ENCODE measurements around the gene FBXO46.
"Not testable (repeated sequence)": the region's sequence is repeated elsewhere in the genome, so short reads cannot be mapped to it uniquely, and the experiment has no call there.

FBXO46 gene

DNA sequence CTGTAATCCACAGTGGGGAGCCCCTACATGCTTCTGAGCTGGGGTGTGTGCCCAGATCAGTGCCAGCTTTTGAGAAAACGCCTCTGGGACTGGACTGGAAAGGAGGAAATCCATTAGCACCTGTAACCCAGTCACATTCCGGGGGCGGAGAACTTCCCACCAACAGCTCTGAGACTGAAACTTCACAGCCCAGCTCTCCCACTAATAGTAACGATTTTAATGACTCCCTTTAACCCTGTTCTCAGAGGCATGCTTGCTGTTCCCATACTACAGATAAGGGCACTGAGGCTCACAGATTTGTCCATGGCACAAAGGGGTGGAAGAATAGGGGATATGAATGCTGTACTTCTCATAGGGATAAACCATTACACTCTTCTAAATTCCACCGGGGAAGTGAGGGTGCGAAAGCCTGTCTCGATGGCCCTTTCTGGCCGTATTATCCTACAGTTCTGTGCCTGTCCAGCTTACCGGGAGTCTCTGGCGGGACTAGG is 851 bp downstream of the FBXO46 start:
- no peak for DNase-seq (ENCODE audit: low read depth, low spot score)

DNA sequence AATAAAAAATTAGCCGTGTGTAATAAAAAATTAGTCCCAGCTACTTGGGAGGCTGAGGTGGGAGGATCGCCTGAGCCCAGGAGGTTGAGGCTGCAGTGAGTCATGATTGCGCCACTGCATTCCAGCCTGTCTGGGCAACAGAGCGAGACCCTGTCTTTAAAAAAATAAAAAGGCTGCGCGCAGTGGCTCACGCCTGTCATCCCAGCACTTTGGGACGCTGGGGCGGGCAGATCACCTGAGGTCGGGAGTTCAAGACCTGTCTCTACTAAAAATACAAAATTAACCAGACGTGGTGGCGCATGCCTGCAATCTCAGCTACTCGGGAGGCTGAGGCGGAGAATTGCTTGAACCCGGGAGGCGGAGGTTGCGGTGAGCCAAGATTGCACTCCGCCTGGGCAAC is 2.0 kb downstream of the FBXO46 start:
- not testable (repeated sequence) for DNase-seq (ENCODE audit: low read depth, low spot score)

DNA sequence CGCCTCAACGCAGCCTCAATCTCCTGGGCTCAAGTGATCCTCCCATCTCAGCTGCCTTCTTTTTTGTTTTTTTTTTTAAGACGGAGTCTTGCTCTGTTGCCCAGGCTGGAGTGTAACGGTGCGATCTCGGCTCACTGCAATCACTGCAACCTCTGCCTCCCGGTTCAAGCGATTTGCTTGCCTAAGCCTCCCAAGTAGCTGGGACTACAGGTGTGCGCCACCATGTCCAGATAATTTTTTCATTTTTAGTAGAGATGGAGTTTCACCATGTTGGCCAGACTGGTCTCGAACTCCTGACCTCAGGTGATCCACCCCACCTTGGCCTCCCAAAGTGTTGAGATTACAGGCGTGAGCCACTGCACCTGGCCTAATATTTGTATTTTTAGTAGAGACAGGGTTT is 10.6 kb downstream of the FBXO46 start:
- DNase-seq (ENCODE audit: low read depth, low spot score), result not testable (repeated sequence)

DNA sequence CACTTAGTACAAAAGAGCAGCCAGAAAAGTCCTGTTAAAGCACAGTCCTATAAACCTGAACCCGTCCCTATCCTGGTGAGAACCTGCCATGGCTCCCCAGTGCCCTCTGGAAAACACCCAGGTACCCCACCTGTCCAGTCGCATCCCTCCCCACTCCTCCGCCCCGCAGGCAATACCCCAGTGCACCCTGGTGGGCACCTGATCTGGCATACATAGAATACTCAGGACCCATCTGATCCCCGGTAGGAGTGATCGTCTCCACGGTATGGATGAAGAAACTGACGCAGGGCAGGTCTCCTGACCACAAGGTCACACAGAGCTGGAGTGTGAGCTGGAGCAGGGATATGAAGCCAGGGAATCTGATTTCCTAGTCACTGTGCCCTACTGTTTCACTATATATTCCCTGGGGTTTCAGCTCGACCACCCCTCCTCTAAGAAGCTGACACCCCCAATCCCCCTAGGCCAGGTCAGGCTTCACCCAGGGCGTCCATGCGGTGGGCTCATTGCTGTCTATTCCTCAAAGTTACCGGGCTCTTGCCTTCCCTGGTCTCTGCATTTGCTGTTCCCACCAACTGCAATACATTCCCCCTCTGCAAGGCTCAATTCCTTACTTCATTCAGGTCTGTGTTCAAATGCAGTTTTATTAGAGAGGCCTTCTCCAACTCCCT is 12.6 kb downstream of the FBXO46 start:
- DNase-seq (ENCODE audit: low read depth, low spot score), result no peak

- peak; percentile 98 for DNase-seq (ENCODE audit: low read depth, low spot score)
Measured at GRCh38 chr19:45717131-45717982, 13.3 kb downstream of the FBXO46 start.

- no peak for DNase-seq (ENCODE audit: low read depth, low spot score)
Measured at GRCh38 chr19:45716359-45717130, 14.2 kb downstream of the FBXO46 start.

- DNase-seq (ENCODE audit: low read depth, low spot score), result no peak
Measured at GRCh38 chr19:45715139-45715538, 15.6 kb downstream of the FBXO46 start.

DNA sequence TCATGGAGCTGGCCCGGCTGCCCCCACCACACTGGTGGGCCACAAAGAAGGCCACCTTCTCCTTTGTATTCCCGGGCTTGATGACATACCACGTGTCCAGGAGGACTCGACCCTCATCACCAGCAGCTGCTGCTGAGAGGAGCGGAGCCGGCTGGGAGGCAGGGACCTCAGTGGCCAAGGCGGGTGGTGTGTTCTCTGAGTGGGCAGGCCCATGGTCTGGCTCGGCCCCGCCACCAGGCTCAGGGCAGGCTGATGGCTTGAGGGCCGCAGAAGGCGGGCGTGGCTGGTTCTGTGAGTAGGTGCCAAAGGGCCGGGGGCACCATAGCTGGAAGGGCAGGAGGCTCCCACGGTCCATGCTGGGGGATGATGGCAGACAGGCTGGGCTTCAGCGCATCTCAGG is 17.6 kb downstream of the FBXO46 start:
- no peak for DNase-seq (ENCODE audit: low read depth, low spot score)

DNA sequence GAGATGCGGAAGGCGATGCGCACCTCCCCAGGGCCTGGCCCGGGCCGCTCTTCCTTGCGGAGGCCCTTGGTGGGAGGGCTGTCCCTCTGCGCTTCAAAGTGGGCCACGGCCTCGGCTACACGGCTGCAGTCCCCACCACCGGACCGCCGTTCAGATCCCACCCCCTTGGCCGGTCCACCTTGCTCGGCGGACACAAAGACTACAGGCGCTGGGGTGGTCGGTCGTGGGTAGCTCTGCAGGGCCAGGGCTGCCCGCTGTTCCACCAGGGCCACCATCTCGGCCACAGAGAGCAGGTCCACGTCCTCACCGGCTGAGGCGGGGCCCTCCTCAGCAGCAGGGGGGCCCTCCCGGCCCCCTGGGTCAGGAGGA is 18.0 kb downstream of the FBXO46 start:
- DNase-seq (ENCODE audit: low read depth, low spot score), result no peak

DNA sequence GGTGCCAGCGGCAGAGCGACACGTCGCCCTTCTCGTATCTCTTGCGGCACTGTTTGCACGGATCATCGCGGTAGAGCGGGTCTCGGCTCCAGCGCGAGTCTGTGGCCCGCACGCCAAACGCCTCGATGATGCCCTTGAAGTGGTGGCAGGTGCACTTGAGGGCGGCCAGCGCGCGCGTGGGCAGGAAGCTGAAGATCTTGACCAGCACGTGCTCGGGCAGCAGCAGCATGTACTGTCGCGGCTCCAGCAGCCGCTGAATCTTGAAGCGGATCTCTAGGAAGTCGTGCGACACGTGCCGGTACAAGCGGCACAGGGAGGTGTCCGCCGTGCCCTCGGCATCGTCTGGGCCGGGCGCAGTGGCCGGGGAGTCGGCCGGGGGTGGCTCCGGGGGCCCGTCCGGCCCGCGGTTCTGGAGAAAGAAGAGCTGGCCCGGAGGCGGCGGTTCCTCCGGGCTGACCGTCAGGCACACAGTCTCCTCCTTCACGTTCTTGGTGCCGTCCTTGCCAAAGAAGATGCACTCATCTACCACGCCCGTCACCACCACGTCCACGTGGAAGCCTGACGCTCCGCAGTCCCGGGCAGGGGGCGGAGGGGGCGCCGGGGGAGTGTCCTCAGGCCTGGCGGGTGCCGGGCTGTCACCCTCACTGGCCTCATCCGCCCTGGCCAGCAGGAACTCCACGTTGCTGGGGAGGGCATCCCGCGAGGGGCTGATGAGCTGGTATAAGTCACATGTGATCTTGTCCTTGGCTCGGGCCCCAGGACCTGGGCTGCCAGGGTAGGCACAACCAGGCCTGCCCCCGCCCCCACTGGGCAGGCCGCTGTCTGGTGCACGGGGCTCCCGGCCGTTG is 18.6 kb downstream of the FBXO46 start:
- no peak for DNase-seq (ENCODE audit: low read depth, low spot score)

GRCh38 chr19:45710356-45711130 is 20.2 kb downstream of the FBXO46 start:
- no peak for DNase-seq (ENCODE audit: low read depth, low spot score)

DNA sequence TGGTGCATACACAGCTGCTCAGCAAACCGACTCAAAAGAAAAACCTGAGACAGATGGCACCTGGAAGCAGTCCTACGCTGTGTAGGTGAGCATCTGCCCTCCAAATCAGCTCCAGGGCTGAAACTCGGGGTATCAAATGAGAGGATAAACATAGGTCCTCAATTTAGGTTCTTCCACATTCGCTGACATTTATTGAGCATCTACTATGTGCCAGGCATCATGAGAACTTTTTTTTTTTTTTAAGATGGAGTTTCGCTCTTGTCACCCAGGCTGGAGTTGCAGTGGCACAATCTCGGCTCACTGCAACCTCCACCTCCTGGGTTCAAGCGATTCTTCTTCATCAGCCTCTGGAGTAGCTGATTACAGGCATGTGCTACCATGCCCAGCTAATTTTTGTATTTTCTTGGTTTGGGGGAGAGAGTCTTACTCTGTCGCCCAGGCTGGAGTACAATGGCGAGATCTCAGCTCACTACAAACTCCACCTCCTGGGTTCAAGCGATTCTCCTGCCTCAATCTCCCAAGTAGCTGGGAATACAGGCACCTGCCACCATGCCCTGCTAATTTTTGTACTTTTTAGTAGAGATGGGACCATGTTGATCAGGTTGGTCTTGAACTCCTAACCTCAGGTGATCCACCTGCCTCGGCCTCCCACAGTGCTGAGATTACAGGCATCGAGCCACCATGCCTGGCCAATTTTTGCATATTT is 24.8 kb downstream of the FBXO46 start:
- no peak for DNase-seq (ENCODE audit: low read depth, low spot score)

- no peak for DNase-seq (ENCODE audit: low read depth, low spot score)
Measured at GRCh38 chr19:45705115-45705514, 25.6 kb downstream of the FBXO46 start.

- no peak for DNase-seq (ENCODE audit: low read depth, low spot score)
Measured at GRCh38 chr19:45701676-45702075, 29.0 kb downstream of the FBXO46 start.

- peak; percentile 32 for DNase-seq (ENCODE audit: low read depth, low spot score)
Measured at GRCh38 chr19:45693106-45693788, 37.4 kb downstream of the FBXO46 start.

GRCh38 chr19:45692187-45693105 is 38.2 kb downstream of the FBXO46 start, which contains the start of gene QPCTL:
TSS of gene QPCTL (plus strand) at chr19:45692666. CDS start at chr19:45692704, 38 bp downstream.
- peak; percentile 99 for DNase-seq (ENCODE audit: low read depth, low spot score)

GRCh38 chr19:45691516-45692186 is 39.0 kb downstream of the FBXO46 start, which contains the start of gene SNRPD2:
TSS of gene SNRPD2 (minus strand) at chr19:45691953. CDS start at chr19:45691888, 65 bp downstream.
- DNase-seq (ENCODE audit: low read depth, low spot score), result peak; percentile 87
